HL-60/S4 (cell line): ENCODE results near the gene RAB9A.
"Not testable (repeated sequence)": the region's sequence is repeated elsewhere in the genome, so short reads cannot be mapped to it uniquely, and the experiment has no call there.

ENCODE experiments used
- in situ Hi-C: fragments of 300-500 bp; cut with MboI; formaldehyde crosslinking; loops from 2 replicates; pipeline ENCODE4 v1.14.3; 2022; ENCODE audit warnings: low sequenced_read_pairs

The RAB9A gene

DNA sequence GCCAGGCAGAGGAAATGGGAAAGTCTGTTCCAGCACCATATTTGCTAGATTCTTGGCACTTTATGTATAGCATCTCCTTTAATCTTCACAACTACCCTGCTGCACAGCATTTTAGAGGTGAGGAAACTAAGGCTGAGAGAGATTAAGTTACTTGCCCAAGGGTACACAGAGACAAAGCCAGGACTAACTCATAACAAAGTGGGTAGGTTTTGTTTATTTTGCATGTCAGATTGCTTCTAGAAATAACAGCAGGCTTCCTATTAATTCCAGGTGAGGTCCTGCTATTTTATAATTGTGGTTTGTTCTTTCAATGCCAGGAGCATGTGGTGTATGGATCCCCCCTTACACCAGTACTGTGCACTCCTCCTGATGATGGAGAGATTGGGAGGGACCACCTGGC is 21.0 kb upstream of the RAB9A start:
- in situ Hi-C loops: no loop called here

DNA sequence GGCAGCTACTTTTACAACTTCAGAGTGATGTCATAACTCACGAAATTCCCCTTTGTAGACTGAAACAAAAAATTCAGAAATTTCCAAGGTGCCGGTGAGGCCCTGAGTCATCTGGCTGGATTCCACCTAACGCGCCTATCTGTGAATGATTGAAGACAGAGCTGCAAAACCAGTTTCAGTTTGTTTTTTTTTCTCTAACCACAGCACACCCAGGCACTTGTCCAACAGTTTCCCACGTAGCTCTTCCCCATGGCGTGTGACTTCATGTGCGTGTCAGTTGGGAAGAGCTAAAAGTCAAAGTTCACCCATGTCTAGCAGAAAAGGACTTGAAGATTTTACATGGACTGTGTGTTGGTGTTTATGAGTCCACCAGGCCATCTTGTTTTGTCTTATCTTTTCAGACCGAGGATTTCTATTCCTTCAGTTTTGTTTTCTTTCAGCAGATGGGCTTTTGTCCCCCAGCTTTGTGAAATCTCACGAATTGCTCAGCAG is 19.6 kb upstream of the RAB9A start:
- in situ Hi-C loops: no loop called here

- in situ Hi-C loops: not testable (repeated sequence)
Measured at GRCh38 chrX:13669755-13670154, 19.2 kb upstream of the RAB9A start.

GRCh38 chrX:13670197-13670596 is 18.7 kb upstream of the RAB9A start:
- in situ Hi-C loops: no loop called here

DNA sequence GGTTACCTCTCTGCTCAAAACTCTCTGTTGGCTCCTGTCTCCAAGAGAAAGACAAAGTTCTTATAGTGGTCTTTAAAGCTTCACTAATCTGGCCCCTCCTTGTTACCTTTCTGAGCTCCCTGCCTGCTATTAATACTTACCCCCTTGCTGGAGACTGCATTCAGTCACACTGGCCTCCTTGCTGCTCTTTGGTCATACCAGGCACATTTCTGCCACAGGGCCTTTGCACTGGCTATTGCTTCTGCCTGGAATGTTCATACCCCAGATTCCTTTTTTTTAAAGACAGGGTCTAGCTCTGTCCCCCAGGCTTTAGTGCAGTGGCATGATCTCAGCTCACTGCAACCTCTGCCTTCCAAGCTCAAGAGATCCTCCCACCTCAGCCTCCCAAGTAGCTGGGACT is 15.9 kb upstream of the RAB9A start:
- in situ Hi-C loops: no loop called here

GRCh38 chrX:13676885-13677284 is 12.0 kb upstream of the RAB9A start:
- in situ Hi-C loops: no loop called here

GRCh38 chrX:13679700-13680099 is 9.2 kb upstream of the RAB9A start:
- in situ Hi-C loops: not testable (repeated sequence)

GRCh38 chrX:13681595-13681994 is 7.3 kb upstream of the RAB9A start:
- in situ Hi-C loops: no loop called here

GRCh38 chrX:13684361-13684760 is 4.6 kb upstream of the RAB9A start:
- in situ Hi-C loops: no loop called here

GRCh38 chrX:13685126-13685763 is 3.7 kb upstream of the RAB9A start:
- in situ Hi-C loops: no loop called here

- in situ Hi-C loops: no loop called here
Measured at GRCh38 chrX:13687203-13687602, 1.7 kb upstream of the RAB9A start.

GRCh38 chrX:13688384-13688957 is 457 bp upstream of the RAB9A start:
- in situ Hi-C loops: no loop called here

GRCh38 chrX:13689741-13690211 is 848 bp downstream of the RAB9A start:
- in situ Hi-C loops: no loop called here

DNA sequence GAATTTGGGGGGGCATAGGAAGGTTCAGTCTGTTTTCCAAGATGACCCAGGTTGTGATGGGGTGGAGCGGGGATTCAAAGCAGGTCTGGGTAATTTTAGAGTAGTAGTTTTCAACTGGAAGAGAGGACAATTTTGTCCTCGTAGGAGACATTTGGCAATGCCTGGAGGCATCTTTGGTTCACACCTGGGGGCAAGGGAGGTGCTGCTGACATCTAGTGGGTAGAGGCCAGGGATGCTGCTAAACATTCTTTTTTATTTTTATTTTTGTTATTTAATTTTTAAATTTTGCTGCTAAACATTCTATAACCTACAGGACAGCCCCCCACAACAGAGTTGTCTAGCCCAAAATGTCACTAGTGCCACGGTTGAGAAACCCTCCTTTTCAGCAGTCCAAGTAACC is 1.9 kb downstream of the RAB9A start:
- in situ Hi-C loops: no loop called here

- in situ Hi-C loops: no loop called here
Measured at GRCh38 chrX:13691841-13692371, 3.0 kb downstream of the RAB9A start.

DNA sequence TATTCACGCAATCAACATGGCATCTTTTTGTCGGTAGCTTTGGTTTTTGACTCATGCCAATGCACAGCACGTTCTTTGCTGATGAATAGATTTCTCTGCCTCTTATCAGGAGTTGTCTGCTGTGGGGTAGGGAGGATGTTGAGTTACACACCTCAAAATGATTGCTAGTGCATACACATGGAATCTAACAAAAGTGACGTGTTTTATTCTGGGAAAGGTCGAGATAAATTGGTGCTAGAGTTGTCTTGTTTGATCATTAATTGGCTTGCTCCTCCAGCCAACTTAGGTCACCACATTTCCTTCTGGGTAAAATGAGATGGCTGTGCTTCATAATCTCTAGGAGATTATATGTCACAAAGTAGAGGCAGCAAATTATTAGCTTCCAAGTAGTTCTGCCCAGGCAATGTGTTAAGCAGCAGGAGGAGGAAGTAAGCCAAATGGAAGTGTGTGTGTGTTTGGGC is 3.9 kb downstream of the RAB9A start:
- in situ Hi-C loops: no loop called here

DNA sequence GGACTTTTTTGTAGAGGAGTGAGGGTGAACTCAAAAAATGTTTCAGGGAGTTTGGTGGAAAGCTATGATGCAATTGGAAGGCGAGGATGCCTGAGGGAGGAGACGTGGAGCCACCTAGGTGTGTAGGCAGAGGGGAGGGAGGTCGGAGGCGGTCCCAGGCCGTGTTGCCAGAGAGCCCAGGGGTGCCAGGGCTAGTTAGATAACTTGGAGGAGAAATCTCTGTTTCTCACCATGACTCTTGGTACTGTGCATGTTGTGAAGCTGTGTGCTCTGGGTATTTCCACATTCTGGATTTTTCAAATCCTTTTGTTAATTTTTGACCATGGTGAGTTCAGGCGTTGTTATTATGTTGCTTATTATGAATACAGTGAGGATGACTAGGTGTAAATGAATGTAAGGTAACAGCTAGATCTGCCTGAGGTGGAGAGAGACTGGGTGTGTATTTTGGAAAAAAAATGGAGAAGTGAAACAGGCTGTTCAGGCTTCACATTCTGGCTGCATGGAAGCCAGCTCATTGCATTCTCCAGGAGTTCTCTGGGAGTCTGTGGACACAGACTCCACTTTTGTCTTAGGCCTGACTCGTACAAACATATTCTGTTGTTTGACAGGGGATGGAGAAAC is 4.5 kb downstream of the RAB9A start:
- in situ Hi-C loops: no loop called here

DNA sequence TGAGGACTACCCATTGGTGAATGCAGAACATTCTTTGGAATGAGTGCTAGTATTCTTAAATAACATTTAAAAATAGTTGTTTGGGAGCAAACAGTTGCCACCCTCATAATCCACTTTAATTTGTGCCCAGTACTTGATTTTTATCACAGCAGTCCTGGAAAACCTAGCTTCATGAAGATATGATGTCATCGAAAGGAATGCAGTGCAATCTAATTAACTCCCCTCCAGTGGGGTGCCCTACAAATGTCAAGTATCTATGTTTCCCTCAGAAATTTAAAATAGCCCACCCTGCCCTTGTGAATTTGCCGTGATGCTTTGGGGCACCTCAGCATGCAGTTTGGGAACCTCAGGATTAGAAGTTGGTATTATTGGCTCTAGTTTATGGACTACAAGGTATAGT is 5.4 kb downstream of the RAB9A start:
- in situ Hi-C loops: no loop called here

DNA sequence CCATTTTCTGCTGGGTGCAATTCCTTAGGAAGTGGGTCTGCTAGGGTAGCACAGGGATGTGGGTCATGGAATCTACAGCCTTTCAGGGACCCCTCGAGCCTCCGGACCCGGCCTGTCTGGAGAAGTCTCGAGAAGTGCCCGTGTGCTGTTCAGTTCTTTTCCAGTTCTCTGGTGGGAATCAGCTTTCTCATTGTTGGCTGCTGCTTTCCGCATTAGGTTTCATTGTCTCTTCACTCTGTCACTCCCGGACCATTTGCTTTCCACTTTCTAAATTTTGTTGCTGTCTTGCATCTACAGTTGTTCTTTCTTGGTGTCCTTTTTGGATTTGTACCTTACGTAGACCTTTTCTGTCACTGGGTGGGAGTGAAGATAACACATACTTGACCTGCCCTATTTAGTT is 6.1 kb downstream of the RAB9A start:
- in situ Hi-C loops: no loop called here

GRCh38 chrX:13695601-13696115 is 6.7 kb downstream of the RAB9A start:
- in situ Hi-C loops: no loop called here

- in situ Hi-C loops: no loop called here
Measured at GRCh38 chrX:13697455-13697854, 8.5 kb downstream of the RAB9A start.

- in situ Hi-C loops: no loop called here
Measured at GRCh38 chrX:13697976-13698375, 9.0 kb downstream of the RAB9A start.
